GM12892 (cell line): ENCODE data around the gene CCDC80.

Experiments
- POLR2AphosphoS5 ChIP-seq: IDR thresholded peaks from 2 replicates; pipeline ENCODE4 v1.6.1; 2011; ENCODE audit warnings: low read depth, low read length, control low read depth
- TAF1 ChIP-seq: IDR thresholded peaks from 2 replicates; pipeline ENCODE4 v1.6.1; 2011; ENCODE audit warnings: low read depth, mild to moderate bottlenecking, control low read depth, low read length, borderline replicate concordance

GRCh38 chr3:112632596-112632995 is 8.3 kb downstream of the CCDC80 start:
- no peak for TF ChIP-seq POLR2AphosphoS5
- no peak for TF ChIP-seq TAF1
